ENCODE measurements around the gene CABLES1. TPM values are rescaled to one million over a fixed set of nuclear protein-coding genes. Genes with fewer than 3 reads are reported as not detected.

The CABLES1 gene
- total RNA-seq, 1 experiment from 2014 or later, result 66.4 TPM

DNA sequence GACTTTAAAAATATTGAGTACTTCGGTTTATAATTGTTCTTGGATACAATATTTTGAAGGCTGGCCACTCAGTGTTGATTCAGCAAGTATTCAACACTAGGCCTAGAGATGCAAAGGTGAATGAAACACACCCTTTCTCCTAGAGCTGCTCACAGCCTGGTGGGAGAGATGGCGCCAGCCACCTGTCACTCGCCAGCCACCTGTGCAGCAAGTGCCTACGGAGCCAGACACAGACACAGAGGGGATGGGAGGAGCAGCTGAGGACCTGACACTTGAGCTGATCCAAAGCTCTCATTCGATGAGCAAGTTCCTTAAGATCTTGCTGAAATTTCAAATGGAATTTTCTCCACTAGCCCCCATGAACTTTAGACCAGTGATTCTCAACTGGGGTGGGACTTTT is 166.7 kb downstream of the CABLES1 start:
- ChIA-PET POLR2A (no interaction called here), CTCF (no interaction called here)
- BruUV-seq (replicated peaks), result no TSS peak
- H3K36me3 ChIP-seq (ENCODE audit: control insufficient read depth, insufficient read depth, low read length), result no peaks in the 10 kb centered on the region
- in situ Hi-C loops (cut with HindIII; ENCODE audit: low pct_unique_long_range_greater_than_20kb, low sequenced_read_pairs) (no loop called here), intact Hi-C loops (cut with micrococcal nuclease; ENCODE audit: unreplicated experiment) (no loop called here)
- peaks cover 12% of the 10 kb centered on the region for H3K4me1 ChIP-seq (ENCODE audit: control insufficient read depth, insufficient read depth, low read length)
- TF ChIP-seq, protein P1, sequence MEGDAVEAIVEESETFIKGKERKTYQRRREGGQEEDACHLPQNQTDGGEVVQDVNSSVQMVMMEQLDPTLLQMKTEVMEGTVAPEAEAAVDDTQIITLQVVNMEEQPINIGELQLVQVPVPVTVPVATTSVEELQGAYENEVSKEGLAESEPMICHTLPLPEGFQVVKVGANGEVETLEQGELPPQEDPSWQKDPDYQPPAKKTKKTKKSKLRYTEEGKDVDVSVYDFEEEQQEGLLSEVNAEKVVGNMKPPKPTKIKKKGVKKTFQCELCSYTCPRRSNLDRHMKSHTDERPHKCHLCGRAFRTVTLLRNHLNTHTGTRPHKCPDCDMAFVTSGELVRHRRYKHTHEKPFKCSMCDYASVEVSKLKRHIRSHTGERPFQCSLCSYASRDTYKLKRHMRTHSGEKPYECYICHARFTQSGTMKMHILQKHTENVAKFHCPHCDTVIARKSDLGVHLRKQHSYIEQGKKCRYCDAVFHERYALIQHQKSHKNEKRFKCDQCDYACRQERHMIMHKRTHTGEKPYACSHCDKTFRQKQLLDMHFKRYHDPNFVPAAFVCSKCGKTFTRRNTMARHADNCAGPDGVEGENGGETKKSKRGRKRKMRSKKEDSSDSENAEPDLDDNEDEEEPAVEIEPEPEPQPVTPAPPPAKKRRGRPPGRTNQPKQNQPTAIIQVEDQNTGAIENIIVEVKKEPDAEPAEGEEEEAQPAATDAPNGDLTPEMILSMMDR (IDR thresholded peaks at IDR 0.05), result no peak
- TF ChIP-seq SIN3A (IDR thresholded peaks at IDR 0.05; ENCODE audit: borderline replicate concordance, insufficient read depth, low read depth, low read length) (no peak), POLR2AphosphoS5 (IDR thresholded peaks at IDR 0.05; ENCODE audit: low read depth, low read length) (no peak), TCF7L2 (IDR thresholded peaks at IDR 0.05; ENCODE audit: low read depth, low read length) (no peak)
- TF ChIP-seq, protein P2, sequence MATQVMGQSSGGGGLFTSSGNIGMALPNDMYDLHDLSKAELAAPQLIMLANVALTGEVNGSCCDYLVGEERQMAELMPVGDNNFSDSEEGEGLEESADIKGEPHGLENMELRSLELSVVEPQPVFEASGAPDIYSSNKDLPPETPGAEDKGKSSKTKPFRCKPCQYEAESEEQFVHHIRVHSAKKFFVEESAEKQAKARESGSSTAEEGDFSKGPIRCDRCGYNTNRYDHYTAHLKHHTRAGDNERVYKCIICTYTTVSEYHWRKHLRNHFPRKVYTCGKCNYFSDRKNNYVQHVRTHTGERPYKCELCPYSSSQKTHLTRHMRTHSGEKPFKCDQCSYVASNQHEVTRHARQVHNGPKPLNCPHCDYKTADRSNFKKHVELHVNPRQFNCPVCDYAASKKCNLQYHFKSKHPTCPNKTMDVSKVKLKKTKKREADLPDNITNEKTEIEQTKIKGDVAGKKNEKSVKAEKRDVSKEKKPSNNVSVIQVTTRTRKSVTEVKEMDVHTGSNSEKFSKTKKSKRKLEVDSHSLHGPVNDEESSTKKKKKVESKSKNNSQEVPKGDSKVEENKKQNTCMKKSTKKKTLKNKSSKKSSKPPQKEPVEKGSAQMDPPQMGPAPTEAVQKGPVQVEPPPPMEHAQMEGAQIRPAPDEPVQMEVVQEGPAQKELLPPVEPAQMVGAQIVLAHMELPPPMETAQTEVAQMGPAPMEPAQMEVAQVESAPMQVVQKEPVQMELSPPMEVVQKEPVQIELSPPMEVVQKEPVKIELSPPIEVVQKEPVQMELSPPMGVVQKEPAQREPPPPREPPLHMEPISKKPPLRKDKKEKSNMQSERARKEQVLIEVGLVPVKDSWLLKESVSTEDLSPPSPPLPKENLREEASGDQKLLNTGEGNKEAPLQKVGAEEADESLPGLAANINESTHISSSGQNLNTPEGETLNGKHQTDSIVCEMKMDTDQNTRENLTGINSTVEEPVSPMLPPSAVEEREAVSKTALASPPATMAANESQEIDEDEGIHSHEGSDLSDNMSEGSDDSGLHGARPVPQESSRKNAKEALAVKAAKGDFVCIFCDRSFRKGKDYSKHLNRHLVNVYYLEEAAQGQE (IDR thresholded peaks at IDR 0.05; ENCODE audit: insufficient read depth in 1 of 2, low read depth in 2 of 2, low read length in 1 of 2), result no peak
- no peaks in the 10 kb centered on the region for H3K27me3 ChIP-seq (ENCODE audit: control insufficient read depth, insufficient read depth, low read length)
- H3K9me3 ChIP-seq (ENCODE audit: control insufficient read depth, insufficient read depth, low read depth, low read length), result no peaks in the 10 kb centered on the region
- DNase-seq (ENCODE audit: low read depth, low spot score), result no peak
- peak overlapping the region; percentile 1; the same call in 1 of the 2 replicates for H3K27ac ChIP-seq (ENCODE audit: low read length)
- ATAC-seq, result no peak
- no peak overlapping the region for H3K4me3 ChIP-seq (ENCODE audit: low read depth in 2 of 2, low read length in 2 of 2)

DNA sequence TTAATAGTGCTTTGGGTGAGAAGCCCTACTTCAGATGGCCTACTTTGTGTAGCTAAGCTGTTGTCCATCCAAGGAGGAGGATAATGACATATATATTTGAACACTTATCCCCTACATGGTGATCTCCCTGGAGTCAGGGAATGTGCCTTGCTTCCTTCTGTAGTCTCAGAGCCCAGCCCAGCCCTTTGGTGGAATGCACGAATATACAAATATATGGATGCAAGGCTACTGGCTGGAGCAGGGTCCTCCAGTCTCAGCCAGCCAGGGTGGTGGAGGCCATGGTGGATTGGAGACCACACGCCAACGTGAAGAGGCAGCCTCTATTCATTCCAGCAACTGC is 167.2 kb downstream of the CABLES1 start:
- no peaks in the 10 kb centered on the region for H3K27me3 ChIP-seq (ENCODE audit: control insufficient read depth, insufficient read depth, low read length)
- in situ Hi-C loops (cut with HindIII; ENCODE audit: low pct_unique_long_range_greater_than_20kb, low sequenced_read_pairs) (no loop called here), intact Hi-C loops (cut with micrococcal nuclease; ENCODE audit: unreplicated experiment) (no loop called here)
- no peak for ATAC-seq
- no peak overlapping the region for H3K4me3 ChIP-seq (ENCODE audit: low read depth in 2 of 2, low read length in 2 of 2)
- H3K9me3 ChIP-seq (ENCODE audit: control insufficient read depth, insufficient read depth, low read depth, low read length), result no peaks in the 10 kb centered on the region
- ChIA-PET POLR2A (no interaction called here), CTCF (no interaction called here)
- H3K36me3 ChIP-seq (ENCODE audit: control insufficient read depth, insufficient read depth, low read length), result no peaks in the 10 kb centered on the region
- peak overlapping the region; percentile 52; the same call in 1 of the 2 replicates for H3K27ac ChIP-seq (ENCODE audit: low read length)
- no peak for TF ChIP-seq TCF7L2 (IDR thresholded peaks at IDR 0.05; ENCODE audit: low read depth, low read length)
- TF ChIP-seq SIN3A (IDR thresholded peaks at IDR 0.05; ENCODE audit: borderline replicate concordance, insufficient read depth, low read depth, low read length), result no peak
- no peak for TF ChIP-seq POLR2AphosphoS5 (IDR thresholded peaks at IDR 0.05; ENCODE audit: low read depth, low read length)
- TF ChIP-seq, protein P2 (IDR thresholded peaks at IDR 0.05; ENCODE audit: insufficient read depth in 1 of 2, low read depth in 2 of 2, low read length in 1 of 2), result no peak
- TF ChIP-seq, protein P1 (IDR thresholded peaks at IDR 0.05), result no peak
- DNase-seq (ENCODE audit: low read depth, low spot score), result no peak
- H3K4me1 ChIP-seq (ENCODE audit: control insufficient read depth, insufficient read depth, low read length), result peaks cover 12% of the 10 kb centered on the region
- BruUV-seq (replicated peaks), result no TSS peak

Measured in Panc1 (cell line).